Stimulated activated CD8-positive, alpha-beta memory T cell treated with anti-CD3 and anti-CD28 coated beads, Interleukin-12 subunit alpha, Interleukin-12 subunit beta, amount 100 ng/mL, for 1 hour (primary cell): ENCODE measurements around the gene POLR2H.

ENCODE experiments used
- DNase-seq: peaks from one replicate; pipeline ENCODE4 v3.0.0-alpha.2; 2020; ENCODE audit warnings: low read depth

The POLR2H gene

GRCh38 chr3:184361532-184361931, at the start of gene POLR2H, which contains the start of gene CLCN2:
TSS of gene POLR2H (plus strand) at chr3:184361710. CDS start at chr3:184363493, 1,783 bp downstream.
TSS of gene CLCN2 (minus strand) at chr3:184361605. CDS start at chr3:184361479, 126 bp downstream.
- no peak for DNase-seq

DNA sequence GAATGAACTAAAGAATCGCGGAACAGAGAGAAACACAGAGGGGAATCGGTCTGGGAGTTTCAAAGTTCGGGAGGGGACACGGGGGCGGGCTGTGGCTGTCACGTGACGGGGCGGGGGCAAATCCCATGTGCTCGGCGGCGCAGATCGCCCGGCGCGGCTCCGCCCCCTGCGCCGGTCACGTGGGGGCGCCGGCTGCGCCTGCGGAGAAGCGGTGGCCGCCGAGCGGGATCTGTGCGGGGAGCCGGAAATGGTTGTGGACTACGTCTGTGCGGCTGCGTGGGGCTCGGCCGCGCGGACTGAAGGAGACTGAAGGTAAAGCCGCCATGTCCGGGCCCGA, 47.2 kb upstream of the POLR2H start, which contains the start of gene EIF4G1:
Gene EIF4G1 (plus strand): TSS at position 244 of the 337 bp plus-strand sequence. CDS start 1,191 bp downstream, outside the sequence.
- DNase-seq, result peak; percentile 88

DNA sequence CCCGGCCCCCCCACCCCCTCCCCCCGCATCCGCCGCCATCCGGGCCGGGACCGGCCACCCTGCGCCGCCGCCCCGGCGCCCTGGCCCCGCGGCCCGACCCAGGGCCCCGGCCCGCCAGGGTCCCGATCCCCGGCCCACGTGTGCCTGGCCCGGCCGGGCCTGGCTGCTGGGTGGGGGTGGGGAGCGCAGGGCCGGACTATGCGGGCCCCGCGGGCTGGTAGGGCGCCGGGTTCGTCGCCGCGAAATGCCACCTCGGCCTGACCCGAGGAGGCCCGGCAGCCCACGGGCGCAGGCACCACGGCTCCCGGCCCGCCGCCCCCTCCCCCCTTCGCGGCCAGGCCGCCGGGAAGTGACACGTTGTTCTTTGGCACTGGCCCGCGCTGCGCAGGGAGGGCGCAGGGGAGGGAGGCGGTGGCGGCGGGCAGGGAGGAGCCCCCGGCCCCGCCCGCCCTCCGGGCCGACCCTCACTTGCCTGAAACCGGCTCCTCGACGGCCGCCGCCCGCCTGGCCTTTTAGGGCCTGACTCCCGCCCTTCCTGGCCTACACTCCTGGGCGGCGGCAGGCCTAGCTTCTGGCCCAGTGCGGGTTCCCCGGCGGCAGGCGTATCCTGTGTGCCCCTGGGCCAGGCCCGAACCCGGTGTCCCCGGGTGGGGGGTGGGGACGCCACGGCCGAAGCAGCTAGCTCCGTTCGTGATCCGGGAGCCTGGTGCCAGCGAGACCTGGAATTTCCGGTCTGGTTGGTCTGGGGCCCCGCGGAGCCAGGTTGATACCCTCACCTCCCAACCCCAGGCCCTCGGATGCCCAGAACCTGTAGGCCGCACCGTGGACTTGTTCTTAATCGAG, 46.6 kb upstream of the POLR2H start:
- no peak for DNase-seq

DNA sequence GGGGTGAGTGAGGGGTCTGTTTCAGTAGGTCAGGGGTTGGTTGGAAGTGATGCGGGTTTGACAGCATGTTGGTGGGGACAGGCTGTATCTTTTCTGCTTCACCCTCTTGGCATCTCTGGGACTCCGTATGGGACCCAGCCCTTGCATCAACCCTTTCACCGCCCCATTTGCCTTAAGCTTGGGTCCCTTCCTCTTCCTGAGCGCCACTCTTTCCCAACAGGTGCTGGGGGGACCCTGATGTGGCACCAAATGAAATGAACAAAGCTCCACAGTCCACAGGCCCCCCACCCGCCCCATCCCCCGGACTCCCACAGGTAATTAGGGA, 46.0 kb upstream of the POLR2H start:
- no peak for DNase-seq

- no peak for DNase-seq
Measured at GRCh38 chr3:184315871-184316661, 45.4 kb upstream of the POLR2H start.

- no peak for DNase-seq
Measured at GRCh38 chr3:184316792-184317191, 44.7 kb upstream of the POLR2H start.

- DNase-seq, result no peak
Measured at GRCh38 chr3:184317201-184317600, 44.3 kb upstream of the POLR2H start.

DNA sequence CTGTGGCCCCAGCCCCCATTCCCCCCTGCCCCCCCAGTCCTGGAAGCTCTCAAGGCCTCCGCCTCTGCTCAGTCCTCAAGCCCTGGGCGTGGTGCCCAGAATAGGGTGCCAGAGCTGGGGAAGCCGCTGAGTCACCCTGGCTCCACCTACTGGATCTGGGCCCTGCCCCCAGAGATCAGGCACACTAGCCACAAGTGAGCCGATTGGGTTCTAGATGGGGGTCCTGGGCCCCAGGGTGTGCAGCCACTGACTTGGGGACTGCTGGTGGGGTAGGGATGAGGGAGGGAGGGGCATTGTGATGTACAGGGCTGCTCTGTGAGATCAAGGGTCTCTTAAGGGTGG, 41.4 kb upstream of the POLR2H start:
- DNase-seq, result no peak

GRCh38 chr3:184321666-184322065, 39.8 kb upstream of the POLR2H start:
- DNase-seq, result no peak

DNA sequence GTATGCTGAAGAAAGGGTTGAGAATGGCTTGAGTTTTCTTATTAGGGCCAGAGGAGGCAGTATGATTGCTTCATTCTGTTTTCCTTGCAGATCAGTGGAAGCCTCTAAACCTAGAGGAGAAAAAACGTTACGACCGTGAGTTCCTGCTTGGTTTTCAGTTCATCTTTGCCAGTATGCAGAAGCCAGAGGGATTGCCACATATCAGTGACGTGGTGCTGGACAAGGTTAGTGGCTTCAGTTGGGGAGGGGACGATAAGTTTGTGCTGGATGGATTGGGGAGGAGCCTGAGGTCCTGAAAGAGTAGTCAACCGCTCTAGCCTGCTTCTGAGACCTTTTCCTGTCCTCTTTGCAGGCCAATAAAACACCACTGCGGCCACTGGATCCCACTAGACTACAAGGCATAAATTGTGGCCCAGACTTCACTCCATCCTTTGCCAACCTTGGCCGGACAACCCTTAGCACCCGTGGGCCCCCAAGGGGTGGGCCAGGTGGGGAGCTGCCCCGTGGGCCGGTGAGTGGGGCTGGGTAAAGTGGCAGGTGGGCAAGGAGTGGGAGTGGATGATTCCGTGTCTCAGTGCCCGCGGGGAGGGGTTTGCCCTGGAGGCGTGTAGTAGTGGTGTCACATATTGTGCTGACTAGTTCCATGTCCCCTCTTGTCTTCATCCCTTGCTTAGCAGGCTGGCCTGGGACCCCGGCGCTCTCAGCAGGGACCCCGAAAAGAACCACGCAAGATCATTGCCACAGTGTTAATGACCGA, 38.6 kb upstream of the POLR2H start:
- DNase-seq, result no peak

DNA sequence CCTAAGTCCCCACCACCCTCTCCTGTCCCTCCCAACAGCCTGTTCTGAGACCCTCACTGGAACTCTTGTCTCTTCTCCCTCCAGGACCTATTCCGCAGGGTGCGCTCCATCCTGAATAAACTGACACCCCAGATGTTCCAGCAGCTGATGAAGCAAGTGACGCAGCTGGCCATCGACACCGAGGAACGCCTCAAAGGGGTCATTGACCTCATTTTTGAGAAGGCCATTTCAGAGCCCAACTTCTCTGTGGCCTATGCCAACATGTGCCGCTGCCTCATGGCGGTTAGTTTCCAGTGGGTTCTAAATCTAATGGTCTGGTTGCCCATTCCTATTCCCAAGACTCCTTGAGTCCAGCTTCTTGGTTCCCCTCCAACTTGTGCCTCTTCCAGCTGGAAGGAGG, 37.8 kb upstream of the POLR2H start:
- DNase-seq, result no peak

DNA sequence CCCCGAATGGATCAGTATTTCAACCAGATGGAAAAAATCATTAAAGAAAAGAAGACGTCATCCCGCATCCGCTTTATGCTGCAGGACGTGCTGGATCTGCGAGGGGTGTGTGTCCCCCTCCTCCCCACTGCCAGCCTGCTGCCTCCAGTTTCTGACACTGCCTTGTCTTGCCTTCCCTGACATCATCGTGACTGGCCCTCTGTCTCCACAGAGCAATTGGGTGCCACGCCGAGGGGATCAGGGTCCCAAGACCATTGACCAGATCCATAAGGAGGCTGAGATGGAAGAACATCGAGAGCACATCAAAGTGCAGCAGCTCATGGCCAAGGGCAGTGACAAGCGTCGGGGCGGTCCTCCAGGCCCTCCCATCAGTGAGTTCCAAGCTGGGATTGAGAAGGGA, 36.2 kb upstream of the POLR2H start:
- DNase-seq, result no peak

DNA sequence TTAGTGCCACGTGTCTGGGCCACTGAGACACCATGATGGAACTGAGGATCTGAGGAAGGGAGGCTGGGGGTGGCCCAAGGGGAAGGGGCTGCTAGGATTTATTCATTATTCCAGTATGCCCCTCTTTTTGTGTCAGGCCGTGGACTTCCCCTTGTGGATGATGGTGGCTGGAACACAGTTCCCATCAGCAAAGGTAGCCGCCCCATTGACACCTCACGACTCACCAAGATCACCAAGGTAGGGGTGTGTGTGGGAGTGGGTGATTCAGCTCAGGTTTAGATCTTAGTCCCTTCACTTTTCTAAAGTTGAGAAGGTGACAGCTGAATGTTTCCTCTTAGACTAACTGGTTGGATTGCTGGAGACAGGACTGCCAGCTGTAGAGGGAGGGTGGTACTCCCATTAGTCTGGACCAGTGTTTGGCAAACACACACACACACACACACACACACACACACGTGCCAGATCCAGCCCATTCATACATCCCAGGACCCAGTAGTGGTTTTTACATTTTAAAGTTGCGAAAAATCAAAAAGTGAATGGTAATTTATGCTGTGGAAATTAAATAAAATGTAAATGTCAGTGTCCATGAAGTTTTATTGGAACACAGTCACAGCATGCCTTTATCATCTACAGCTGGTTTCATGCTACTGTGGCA, 35.7 kb upstream of the POLR2H start:
- no peak for DNase-seq

DNA sequence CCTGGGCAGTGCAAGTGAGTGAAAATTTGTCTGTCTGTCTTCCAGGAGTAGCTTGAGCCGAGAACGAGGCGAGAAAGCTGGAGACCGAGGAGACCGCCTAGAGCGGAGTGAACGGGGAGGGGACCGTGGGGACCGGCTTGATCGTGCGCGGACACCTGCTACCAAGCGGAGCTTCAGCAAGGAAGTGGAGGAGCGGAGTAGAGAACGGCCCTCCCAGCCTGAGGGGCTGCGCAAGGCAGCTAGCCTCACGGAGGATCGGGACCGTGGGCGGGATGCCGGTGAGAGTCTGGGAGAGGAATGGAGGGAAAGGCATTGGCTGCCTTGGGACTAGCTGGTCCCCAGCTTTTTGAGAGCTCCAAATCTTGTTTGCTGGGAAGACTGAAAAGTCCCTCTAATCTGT, 34.3 kb upstream of the POLR2H start:
- DNase-seq, result no peak

GRCh38 chr3:184328516-184328915, 33.0 kb upstream of the POLR2H start:
- DNase-seq, result no peak

GRCh38 chr3:184332370-184333090, 29.0 kb upstream of the POLR2H start:
- no peak for DNase-seq

- no peak for DNase-seq
Measured at GRCh38 chr3:184333190-184333589, 28.3 kb upstream of the POLR2H start.

GRCh38 chr3:184333700-184334099, 27.8 kb upstream of the POLR2H start:
- no peak for DNase-seq

- DNase-seq, result peak; percentile 27
Measured at GRCh38 chr3:184334470-184335158, 26.9 kb upstream of the POLR2H start.

- no peak for DNase-seq
Measured at GRCh38 chr3:184335291-184335660, 26.2 kb upstream of the POLR2H start.
